Natural killer cell (primary cell): ENCODE measurements around the gene ZNF213. TPM values are rescaled to one million over a fixed set of nuclear protein-coding genes. Genes with fewer than 3 reads are reported as not detected.

ENCODE experiments used
- ATAC-seq, 3 donors: fragments of 150-1000 bp in 2 of 3; fragments of 200-7000 bp in 1 of 3; cut with Tn5 transposase; 1 replicate in 1 of 3; 2 replicates in 2 of 3; pipeline ENCODE4 v1.10.0; 2021; ENCODE audit warnings: mild to moderate bottlenecking in 2 of 3, moderate library complexity in 2 of 3
- DNase-seq, 2 donors: peaks; one replicate each; pipeline versions ENCODE4 v3.0.0 to v3.0.0-alpha.2; 2013 to 2021; ENCODE audit warnings: mixed read lengths in 1 of 2
- H3K27ac ChIP-seq: one replicate; pipeline ENCODE4 v1.5.1; 2013; ENCODE audit warnings: mild to moderate bottlenecking, low read length
- H3K27me3 ChIP-seq: one replicate; pipeline ENCODE4 v1.6.1; 2013; ENCODE audit warnings: low read length; ENCODE audit not compliant: control insufficient read depth, insufficient read depth
- H3K36me3 ChIP-seq: one replicate; pipeline ENCODE4 v1.6.1; 2013; ENCODE audit warnings: low read length; ENCODE audit not compliant: control insufficient read depth, insufficient read depth
- H3K4me1 ChIP-seq: one replicate; pipeline ENCODE4 v1.6.1; 2013; ENCODE audit warnings: low read length; ENCODE audit not compliant: control insufficient read depth, insufficient read depth
- H3K4me3 ChIP-seq: one replicate; pipeline ENCODE4 v1.5.1; 2013; ENCODE audit warnings: low read length
- H3K9me3 ChIP-seq: one replicate; pipeline ENCODE4 v1.6.1; 2013; ENCODE audit warnings: low read length; ENCODE audit not compliant: control insufficient read depth, insufficient read depth
- H3K27ac Mint-ChIP-seq, 2 donors: one replicate each; pipeline ENCODE4 v1.8.0; 2022; ENCODE audit warnings: mild to moderate bottlenecking in 2 of 2, mixed read lengths in 2 of 2, moderate library complexity in 1 of 2
- H3K27me3 Mint-ChIP-seq, 2 donors: one replicate each; pipeline ENCODE4 v1.8.0; 2022; ENCODE audit warnings: low read depth in 2 of 2, mixed read lengths in 2 of 2
- H3K36me3 Mint-ChIP-seq: one replicate; pipeline ENCODE4 v1.8.0; 2022; ENCODE audit warnings: mixed read lengths
- H3K4me1 Mint-ChIP-seq, 2 donors: one replicate each; pipeline ENCODE4 v1.8.0; 2022; ENCODE audit warnings: mixed read lengths in 2 of 2
- H3K4me3 Mint-ChIP-seq: one replicate; pipeline ENCODE4 v1.8.0; 2022; ENCODE audit warnings: mild to moderate bottlenecking, moderate library complexity, mixed read lengths
- H3K9me3 Mint-ChIP-seq, 2 donors: one replicate each; pipeline ENCODE4 v1.8.0; 2022; ENCODE audit warnings: mixed read lengths in 2 of 2
- CTCF ChIP-seq: fragments of 200-600 bp; IDR thresholded peaks from one replicate; pipeline ENCODE4 v1.8.0; 2022; ENCODE audit warnings: antibody characterized with exemption
- WGBS: methylation state at CpG from one replicate; pipeline ENCODE4 v1.1.7; 2013; ENCODE audit warnings: missing lambda C conversion rate; ENCODE audit not compliant: insufficient coverage; 5-methylcytosine and 5-hydroxymethylcytosine counted together
- intact Hi-C: fragments of 100-400 bp; cut with micrococcal nuclease; formaldehyde crosslinking; loops from one replicate; pipeline ENCODE4 v1.14.2; 2022
- total RNA-seq, 4 donors: library from RNA; stranded (reverse); fragments of 120-200 nt in 1 of 4; gene quantifications; one replicate each; pipeline versions ENCODE4 v1.2.3 to v1.2.4, GENCODE V29; 2013 to 2022

Gene ZNF213
- total RNA-seq, 3 donors from 2014 or later (not counting 1 experiment from before 2014, with no cell fraction given): 4.8 to 6.8 (median 5.1) TPM

- Mint-ChIP-seq H3K4me3 (no peak overlapping the region), H3K4me1 (peaks cover 26 to 46% of the 10 kb centered on the region in 2 donors), H3K36me3 (no peaks in the 10 kb centered on the region), H3K27me3 (no peaks in the 10 kb centered on the region), H3K9me3 (no peaks in the 10 kb centered on the region), H3K27ac (peak overlapping the region in 1 of 2 donors; percentile 48)
- no peak for TF ChIP-seq CTCF
- 81% methylated on average over 7 of the region's 8 CpGs for WGBS
- Histone ChIP-seq H3K4me3 (no peak overlapping the region), H3K27me3 (no peaks in the 10 kb centered on the region), H3K36me3 (no peaks in the 10 kb centered on the region), H3K4me1 (peaks cover 52% of the 10 kb centered on the region), H3K27ac (no peak overlapping the region), H3K9me3 (no peaks in the 10 kb centered on the region)
- ATAC-seq: no peak
- intact Hi-C loops: loop anchor here (5.0 kb wide), 1 partner anchor 40 kb away; no protein-coding TSS in a partner anchor
- DNase-seq: no peak
Observed at GRCh38 chr16:3097266-3097665, 37.6 kb upstream of the ZNF213 start.

GRCh38 chr16:3098459-3099394 lies 36.1 kb upstream of the ZNF213 start, which contains the start of gene ZSCAN10:
TSS of gene ZSCAN10 (minus strand) at chr16:3099294. CDS start at chr16:3092937, 6,357 bp downstream.
- H3K36me3 ChIP-seq: no peaks in the 10 kb centered on the region
- H3K9me3 Mint-ChIP-seq: no peaks in the 10 kb centered on the region
- 76% methylated on average over 20 of the region's 21 CpGs for WGBS
- no peak within 1 kb of the TSS for H3K27ac ChIP-seq
- H3K27me3 Mint-ChIP-seq: no peaks in the 10 kb centered on the region
- intact Hi-C loops: loop anchor here (5.0 kb wide), 1 partner anchor 41 kb away; no protein-coding TSS in a partner anchor
- DNase-seq (no peak), ATAC-seq (no peak)
- peaks cover 55% of the 10 kb centered on the region for H3K4me1 ChIP-seq
- TF ChIP-seq CTCF: no peak
- peak within 1 kb of the TSS; percentile 21 for H3K4me3 ChIP-seq
- H3K4me3 Mint-ChIP-seq: peak within 1 kb of the TSS; percentile 82
- H3K27ac Mint-ChIP-seq: peak within 1 kb of the TSS; percentile 72 to 89
- H3K9me3 ChIP-seq: no peaks in the 10 kb centered on the region
- H3K27me3 ChIP-seq: no peaks in the 10 kb centered on the region
- no peaks in the 10 kb centered on the region for H3K36me3 Mint-ChIP-seq
- peaks cover 28 to 48% of the 10 kb centered on the region in 2 donors for H3K4me1 Mint-ChIP-seq

- intact Hi-C loops: loop anchor here (5.0 kb wide), 1 partner anchor 42 kb away; no protein-coding TSS in a partner anchor
- Mint-ChIP-seq H3K4me3 (no peak overlapping the region), H3K9me3 (no peaks in the 10 kb centered on the region), H3K27me3 (no peaks in the 10 kb centered on the region), H3K4me1 (peaks cover 26 to 47% of the 10 kb centered on the region in 2 donors), H3K27ac (peak overlapping the region; percentile 38 to 72), H3K36me3 (no peaks in the 10 kb centered on the region)
- Histone ChIP-seq H3K27ac (no peak overlapping the region), H3K27me3 (no peaks in the 10 kb centered on the region), H3K4me1 (peaks cover 50% of the 10 kb centered on the region), H3K4me3 (no peak overlapping the region), H3K9me3 (no peaks in the 10 kb centered on the region), H3K36me3 (no peaks in the 10 kb centered on the region)
- DNase-seq (no peak), ATAC-seq (no peak)
- 96% methylated on average over 5 of the region's 5 CpGs for WGBS
- TF ChIP-seq CTCF: no peak
Observed at GRCh38 chr16:3099395-3099731, 35.5 kb upstream of the ZNF213 start.
